ENCODE measurements around the gene ITGB1.
"Not testable (repeated sequence)": the region's sequence is repeated elsewhere in the genome, so short reads cannot be mapped to it uniquely, and the experiment has no call there.

- TF ChIP-seq, protein P1, sequence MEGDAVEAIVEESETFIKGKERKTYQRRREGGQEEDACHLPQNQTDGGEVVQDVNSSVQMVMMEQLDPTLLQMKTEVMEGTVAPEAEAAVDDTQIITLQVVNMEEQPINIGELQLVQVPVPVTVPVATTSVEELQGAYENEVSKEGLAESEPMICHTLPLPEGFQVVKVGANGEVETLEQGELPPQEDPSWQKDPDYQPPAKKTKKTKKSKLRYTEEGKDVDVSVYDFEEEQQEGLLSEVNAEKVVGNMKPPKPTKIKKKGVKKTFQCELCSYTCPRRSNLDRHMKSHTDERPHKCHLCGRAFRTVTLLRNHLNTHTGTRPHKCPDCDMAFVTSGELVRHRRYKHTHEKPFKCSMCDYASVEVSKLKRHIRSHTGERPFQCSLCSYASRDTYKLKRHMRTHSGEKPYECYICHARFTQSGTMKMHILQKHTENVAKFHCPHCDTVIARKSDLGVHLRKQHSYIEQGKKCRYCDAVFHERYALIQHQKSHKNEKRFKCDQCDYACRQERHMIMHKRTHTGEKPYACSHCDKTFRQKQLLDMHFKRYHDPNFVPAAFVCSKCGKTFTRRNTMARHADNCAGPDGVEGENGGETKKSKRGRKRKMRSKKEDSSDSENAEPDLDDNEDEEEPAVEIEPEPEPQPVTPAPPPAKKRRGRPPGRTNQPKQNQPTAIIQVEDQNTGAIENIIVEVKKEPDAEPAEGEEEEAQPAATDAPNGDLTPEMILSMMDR (IDR thresholded peaks at IDR 0.05; ENCODE audit: low read depth, low read length, poor library complexity, severe bottlenecking), result not testable (repeated sequence)
- not testable (repeated sequence) for TF ChIP-seq EZH2phosphoT487 (IDR thresholded peaks at IDR 0.05; ENCODE audit: borderline replicate concordance, low read length)
These were observed 48.1 kb downstream of the ITGB1 start for GRCh38 chr10:32909970-32910369.

All from DOHH2 (cell line).